ENCODE results near the gene BEAN1.
A peak's percentile ranks its signal among the peaks of the same experiment; 100 is the strongest.

Gene BEAN1

DNA sequence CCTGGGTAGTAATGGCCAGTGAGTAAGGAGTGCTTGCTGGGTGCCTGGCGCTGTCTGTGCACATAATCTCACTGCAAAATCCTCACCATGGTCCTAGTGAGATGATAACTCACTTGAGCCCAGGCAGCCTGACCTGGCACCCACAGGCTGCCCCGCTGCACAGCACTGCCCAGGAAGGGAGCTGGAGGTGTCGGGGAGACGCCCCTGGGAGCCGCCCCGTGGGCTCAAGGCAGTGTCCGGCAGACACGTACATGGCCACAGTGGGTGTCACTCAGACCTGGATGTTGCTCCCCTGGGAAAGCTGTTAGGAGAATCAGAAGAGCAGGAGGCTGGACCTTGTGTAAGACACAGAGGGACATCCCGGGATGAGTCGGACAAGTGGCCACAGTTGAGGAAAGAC is 44.2 kb downstream of the BEAN1 start:
- FAIRE-seq (no peak), DNase-seq (ENCODE audit: insufficient read length, low spot score) (no peak)
- no peak for TF ChIP-seq POLR2A (IDR thresholded peaks at IDR 0.05; ENCODE audit: low read depth, low read length)

DNA sequence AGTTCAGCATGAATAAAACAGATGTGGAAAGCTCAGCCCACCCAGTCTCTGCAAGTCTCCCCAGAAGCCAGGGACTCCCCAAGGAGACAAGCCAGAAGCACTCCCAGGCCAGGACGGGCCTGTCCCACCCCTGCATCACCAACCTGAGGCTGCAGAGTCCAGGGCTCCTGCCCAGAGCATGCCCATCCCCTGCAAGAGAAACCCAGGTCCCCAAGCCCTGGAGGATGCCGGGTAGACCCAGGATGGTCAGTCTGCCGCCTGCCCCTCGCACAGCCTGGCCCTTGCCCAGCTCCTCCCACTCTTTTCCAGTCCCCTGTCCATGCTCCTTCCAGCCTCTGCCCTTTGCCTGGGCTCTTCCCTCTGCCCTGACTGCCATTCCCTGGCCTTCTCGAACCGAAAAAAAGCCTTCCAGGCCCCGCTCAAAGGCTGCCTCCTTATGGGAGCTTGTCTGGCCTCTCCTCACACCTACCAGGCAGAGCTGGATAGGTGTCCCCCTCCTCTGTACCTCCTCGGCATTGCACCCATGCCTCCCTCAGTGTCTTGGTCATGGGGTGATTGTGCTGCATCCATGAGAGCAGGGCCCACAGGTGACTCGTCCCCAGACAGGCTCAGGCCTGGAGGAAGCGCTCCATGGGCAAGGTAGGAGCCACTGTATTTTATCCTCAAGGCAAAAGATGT is 44.8 kb downstream of the BEAN1 start:
- no peak for DNase-seq (ENCODE audit: insufficient read length, low spot score)
- FAIRE-seq = no peak
- no peak for TF ChIP-seq POLR2A (IDR thresholded peaks at IDR 0.05; ENCODE audit: low read depth, low read length)

DNA sequence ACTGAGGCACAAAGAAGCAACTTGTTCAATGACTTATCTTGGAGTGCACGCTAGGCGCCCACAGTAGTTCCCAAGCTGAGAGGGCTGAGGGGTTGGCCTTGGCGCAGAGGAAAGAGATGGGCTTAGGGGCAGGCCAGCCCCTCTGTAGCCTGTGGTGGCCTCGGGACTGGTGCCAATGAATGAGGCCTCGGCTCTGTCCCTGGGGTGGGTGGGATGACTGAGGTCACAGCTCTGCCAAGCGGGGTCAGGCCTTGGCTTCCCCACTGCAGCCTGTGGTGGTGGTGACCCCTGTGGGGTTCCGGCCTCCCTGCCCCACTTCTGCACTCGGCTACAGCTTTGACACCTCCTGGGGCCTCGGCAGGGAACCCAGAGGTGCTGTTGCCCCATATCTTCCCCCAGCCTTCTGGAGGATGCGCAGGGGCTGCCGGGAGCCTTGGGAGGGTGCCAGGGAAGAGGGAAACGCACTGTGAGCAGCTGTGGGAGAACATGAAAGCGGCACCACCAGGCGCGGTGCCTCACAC is 46.0 kb downstream of the BEAN1 start:
- FAIRE-seq = no peak
- no peak for DNase-seq (ENCODE audit: insufficient read length, low spot score)
- TF ChIP-seq POLR2A (IDR thresholded peaks at IDR 0.05; ENCODE audit: low read depth, low read length) = no peak

DNA sequence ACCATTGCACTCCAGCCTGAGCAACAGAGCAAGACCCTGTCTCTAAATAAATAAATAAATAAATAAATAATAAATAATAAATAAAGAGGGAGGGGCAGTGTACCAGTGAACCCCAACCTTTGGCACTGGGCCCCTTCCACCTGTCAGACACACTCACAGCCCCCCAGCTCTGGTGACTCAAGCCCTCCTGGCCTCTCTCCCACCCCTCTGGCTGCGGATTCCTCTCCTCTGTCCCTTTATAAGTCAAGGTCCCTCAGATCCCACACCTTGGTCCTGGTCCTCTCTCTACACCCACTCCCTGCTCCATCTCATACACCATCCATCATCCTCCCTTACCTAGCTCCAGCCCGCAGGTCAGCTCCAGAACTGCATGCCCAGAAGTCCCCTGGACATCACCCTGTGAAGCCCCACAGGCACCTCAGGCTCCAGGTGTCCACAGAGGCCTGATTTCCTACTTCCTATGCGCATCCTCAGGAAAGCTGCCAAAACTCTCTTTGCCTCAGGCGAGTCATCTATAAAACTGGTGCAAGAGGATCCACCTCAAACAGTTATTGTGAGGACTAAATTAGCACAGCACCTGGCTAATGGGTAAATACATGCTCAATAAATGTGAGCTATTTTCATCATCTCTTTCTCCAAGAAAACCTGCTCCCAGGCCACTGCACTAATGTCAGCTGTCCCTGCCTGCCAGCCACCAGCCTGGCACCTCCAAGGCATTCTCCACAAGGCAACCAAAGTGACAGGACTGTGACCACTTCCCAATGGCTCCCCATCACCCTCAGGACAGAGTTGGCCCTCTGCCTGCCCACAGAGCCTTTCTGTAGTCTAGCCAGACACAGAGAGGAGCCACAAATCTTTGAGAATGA is 46.8 kb downstream of the BEAN1 start:
- FAIRE-seq (no peak), DNase-seq (ENCODE audit: insufficient read length, low spot score) (no peak)
- no peak for TF ChIP-seq POLR2A (IDR thresholded peaks at IDR 0.05; ENCODE audit: low read depth, low read length)

DNA sequence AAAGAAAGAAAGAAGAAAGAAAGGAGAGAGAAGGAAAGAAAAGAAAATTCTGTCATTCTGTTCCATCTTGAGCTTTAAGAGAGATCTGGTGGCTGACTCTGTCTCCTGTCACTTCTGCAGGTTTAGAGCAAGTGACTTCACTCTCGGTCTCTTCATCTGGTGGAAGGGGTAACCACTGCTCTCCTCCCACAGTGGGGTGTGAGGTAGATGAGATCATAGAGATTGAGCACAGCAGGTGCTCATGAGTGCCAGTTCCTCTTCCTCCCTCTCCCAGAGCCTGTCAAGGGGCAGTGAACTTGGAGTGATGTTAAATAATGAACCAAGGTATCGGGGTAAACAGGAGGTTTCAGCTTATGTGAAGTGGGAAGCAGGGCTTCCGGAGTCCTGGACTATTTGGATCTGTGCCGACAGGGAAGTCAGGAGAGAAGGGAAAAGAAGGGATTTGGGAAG is 47.7 kb downstream of the BEAN1 start:
- TF ChIP-seq POLR2A (IDR thresholded peaks at IDR 0.05; ENCODE audit: low read depth, low read length) = no peak
- FAIRE-seq (no peak), DNase-seq (ENCODE audit: insufficient read length, low spot score) (peak; percentile 49)

DNA sequence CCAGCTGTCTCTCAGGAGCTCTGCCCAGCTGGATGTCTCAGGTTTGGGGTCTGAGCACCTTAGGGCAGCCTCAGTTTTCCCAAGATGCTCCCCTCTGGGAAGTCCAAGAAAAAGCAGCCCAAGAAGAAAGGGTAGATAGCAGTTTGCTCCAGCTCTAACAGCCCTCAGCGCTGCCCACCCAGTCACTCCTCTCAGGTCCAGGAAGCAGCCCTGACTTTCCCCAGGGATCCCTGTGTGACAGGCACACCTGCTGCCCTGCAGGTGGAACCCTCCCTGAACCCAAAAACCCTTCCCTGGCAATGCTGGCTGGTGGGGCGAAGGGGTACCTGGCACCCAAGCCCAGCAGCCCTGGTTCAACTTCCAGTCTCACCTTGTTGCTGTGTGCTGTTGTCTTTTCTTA is 48.1 kb downstream of the BEAN1 start:
- FAIRE-seq (no peak), DNase-seq (ENCODE audit: insufficient read length, low spot score) (no peak)
- no peak for TF ChIP-seq POLR2A (IDR thresholded peaks at IDR 0.05; ENCODE audit: low read depth, low read length)

DNA sequence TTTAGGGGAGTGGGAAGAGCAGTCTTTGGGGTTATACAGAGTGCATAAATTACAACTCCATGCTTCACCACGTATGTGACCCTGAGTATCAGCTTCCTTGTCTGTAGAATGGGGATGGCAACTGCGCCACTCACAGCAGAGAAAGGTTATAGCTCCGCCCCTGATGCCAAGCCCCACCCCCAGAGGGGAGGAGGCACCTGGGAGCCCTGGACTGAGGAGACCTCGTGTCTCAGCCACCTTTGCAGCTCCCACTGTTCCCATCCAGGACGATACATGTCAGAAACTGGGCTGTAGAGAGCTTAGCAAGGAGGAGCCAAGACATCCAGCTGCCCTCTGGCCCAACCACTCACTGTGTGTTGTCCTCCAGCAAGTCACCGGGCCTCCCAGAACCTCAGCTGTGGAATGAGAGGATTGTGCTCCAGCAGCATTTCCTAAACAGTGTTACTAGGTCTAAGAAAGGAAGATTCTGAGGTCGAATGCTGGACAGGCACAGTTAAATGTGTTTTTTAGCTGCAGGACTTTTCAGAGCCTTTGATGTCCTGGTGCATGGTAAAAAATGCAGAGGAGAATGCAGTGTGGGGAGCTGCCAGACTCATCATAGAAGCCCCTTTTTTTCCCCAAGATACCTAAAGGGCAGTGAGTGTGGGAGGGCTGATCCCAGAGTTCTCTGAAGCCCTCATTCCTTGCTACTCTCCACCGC is 49.4 kb downstream of the BEAN1 start:
- DNase-seq (ENCODE audit: insufficient read length, low spot score) (peak; percentile 38), FAIRE-seq (no peak)
- no peak for TF ChIP-seq POLR2A (IDR thresholded peaks at IDR 0.05; ENCODE audit: low read depth, low read length)

DNA sequence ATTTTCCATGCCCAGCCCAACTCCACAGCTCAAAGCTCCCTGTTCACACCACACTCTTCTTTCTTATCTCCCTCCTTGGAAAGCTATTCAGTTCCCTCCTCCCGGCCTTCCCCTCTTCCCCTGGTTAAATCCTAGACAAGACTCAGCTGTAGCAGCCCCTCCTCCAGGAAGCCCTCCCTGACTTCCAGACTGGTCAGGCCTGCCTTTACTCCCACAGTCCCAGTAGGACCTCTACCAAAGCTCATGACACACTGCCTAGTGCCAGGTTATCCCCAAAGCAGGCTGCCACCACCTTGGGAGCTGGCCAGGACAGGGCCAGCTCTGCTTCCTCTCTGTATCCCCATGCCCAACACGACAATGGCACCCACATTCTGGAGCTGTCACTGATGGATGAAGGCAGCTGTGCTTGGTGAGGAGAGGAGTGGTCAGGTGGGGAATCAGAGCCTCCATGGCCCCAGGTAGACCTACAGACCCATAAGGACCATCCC is 50.0 kb downstream of the BEAN1 start:
- no peak for TF ChIP-seq POLR2A (IDR thresholded peaks at IDR 0.05; ENCODE audit: low read depth, low read length)
- FAIRE-seq (no peak), DNase-seq (ENCODE audit: insufficient read length, low spot score) (no peak)

DNA sequence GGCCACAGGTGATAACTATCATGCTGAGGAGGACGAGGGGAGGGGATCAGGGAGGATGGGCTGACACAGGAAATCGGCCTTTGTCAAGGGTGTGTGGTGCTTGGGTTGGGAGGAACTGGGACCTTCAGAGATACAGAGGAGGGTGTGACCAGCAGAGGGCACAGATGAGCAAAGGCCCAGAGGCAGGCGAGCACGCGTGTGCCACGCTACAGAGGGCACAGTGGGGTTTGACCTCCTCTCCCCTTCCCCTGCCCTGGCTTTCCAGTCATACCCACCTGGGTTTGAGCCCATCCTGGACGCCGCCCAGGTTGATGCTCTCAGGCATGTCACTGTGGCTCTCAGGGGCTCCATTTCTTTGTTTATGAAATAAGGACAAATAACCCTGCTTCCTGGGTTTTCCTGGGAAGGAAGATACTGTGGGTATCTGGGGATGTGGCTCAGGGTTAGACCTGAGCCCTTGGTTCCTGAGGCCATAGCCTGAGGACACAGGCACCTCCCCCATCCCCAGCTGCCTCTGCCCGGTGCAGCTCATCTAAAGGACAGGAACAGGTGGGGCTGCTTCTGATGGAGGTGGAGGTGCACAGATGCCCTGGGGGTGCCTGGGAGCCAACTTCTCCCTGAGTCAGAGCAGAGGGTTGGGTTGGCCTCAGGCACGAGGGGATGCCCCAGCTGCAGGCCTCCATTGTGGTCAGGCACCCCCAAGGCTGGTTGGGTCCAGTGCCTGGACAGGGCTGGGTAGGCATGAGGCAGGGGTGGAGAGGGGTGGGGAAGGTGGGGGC is 51.8 kb downstream of the BEAN1 start:
- DNase-seq (ENCODE audit: insufficient read length, low spot score) = peak; percentile 56
- no peak for FAIRE-seq
- TF ChIP-seq POLR2A (IDR thresholded peaks at IDR 0.05; ENCODE audit: low read depth, low read length) = no peak

DNA sequence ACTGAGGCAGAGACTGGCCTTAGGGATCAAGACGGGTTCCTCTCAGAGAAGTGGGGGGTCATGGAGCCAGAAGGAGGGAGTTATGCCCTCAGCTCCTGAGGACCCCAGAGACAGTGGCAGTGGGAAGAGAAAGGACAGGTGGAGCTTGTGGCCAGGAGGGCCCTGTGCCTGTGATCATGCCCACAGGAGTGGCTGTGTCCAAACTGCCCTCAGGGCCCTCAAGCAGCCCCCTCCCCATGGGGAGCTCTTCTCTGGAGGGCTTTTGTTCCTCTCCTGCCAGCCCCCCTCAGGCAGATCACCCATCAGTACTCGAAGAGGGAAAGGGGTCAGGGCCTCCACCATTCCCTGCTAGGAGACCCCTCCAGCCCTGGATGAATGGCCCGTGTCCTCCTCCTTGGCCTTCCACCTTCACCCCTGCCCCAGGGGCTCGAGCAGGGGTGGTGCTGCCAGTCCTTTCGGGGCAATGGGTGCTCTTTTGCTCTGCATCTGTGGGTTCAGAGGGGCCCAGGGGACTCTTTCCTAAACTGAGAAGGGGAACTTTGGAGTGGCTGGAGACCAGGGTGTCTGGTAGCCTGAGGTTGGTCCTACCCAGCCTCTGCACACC is 52.7 kb downstream of the BEAN1 start:
- no peak for TF ChIP-seq POLR2A (IDR thresholded peaks at IDR 0.05; ENCODE audit: low read depth, low read length)
- FAIRE-seq (no peak), DNase-seq (ENCODE audit: insufficient read length, low spot score) (no peak)

DNA sequence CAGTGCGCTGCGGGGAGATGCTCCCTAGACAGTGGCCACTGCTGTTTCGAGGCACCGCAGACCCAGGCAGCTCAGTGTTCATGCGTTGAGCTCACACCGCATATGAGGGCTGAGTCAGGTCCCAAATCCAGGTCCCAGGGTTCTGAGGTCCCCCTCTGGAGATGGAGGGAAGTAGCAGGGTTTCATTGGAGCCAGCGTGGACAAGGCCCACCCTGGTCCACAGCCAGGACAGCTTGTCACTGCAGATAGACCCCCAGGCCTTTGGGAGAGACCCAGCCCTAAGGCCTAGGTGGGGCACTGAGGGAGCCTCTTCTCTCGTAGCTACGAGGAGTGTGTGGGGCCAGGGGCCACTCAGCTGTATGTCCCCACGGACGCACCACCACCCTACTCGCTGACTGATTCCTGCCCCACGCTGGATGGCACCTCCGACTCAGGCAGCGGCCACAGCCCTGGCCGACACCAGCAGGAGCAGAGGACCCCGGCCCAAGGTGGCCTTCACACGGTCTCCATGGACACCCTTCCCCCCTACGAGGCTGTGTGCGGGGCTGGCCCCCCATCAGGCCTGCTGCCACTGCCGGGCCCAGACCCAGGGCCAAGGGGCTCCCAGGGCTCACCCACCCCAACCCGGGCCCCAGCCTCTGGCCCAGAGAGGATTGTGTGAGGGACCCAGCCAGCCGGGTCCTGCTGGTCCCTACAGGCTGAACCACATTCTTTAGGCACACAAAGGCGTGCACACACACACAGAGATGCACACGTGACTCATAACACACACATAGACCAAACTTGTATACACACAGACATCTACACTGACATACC is 53.4 kb downstream of the BEAN1 start:
- no peak for TF ChIP-seq POLR2A (IDR thresholded peaks at IDR 0.05; ENCODE audit: low read depth, low read length)
- DNase-seq (ENCODE audit: insufficient read length, low spot score) (no peak), FAIRE-seq (no peak)

Data from H54 (cell line).